Psoas muscle (tissue), 8 donors: ENCODE results near the gene ARHGAP15. TPM values are rescaled to one million over a fixed set of nuclear protein-coding genes. Genes with fewer than 3 reads are reported as not detected.

Experiments
- ATAC-seq, 4 donors: fragments of 200-7000 bp; cut with Tn5 transposase; one replicate each; pipeline ENCODE4 v1.9.1; 2020; ENCODE audit warnings: moderate library complexity in 3 of 4, mild to moderate bottlenecking in 2 of 4
- DNase-seq, 2 donors: peaks; one replicate each; pipeline ENCODE4 v3.0.0-alpha.2; 2020
- H3K27ac ChIP-seq: fragments of 200-600 bp; one replicate; pipeline ENCODE4 v1.8.0; 2022
- H3K27me3 ChIP-seq, 3 donors: fragments of 200-600 bp in 1 of 3; one replicate each; pipeline versions ENCODE4 v1.6.1 to v1.8.0; 2013 to 2022; ENCODE audit warnings: low read length in 2 of 3, mild to moderate bottlenecking in 2 of 3, moderate library complexity in 1 of 3; ENCODE audit not compliant: insufficient read depth in 3 of 3
- H3K36me3 ChIP-seq, 2 donors: fragments of 200-600 bp in 1 of 2; one replicate each; pipeline versions ENCODE4 v1.6.1 to v1.8.0; 2013 to 2022; ENCODE audit warnings: low read depth in 1 of 2, mild to moderate bottlenecking in 1 of 2, moderate library complexity in 1 of 2; ENCODE audit not compliant: insufficient read depth in 1 of 2
- H3K4me1 ChIP-seq: fragments of 200-600 bp; one replicate; pipeline ENCODE4 v1.8.0; 2022
- H3K4me3 ChIP-seq: fragments of 200-600 bp; one replicate; pipeline ENCODE4 v1.8.0; 2022; ENCODE audit warnings: mild to moderate bottlenecking
- H3K9me3 ChIP-seq: fragments of 200-600 bp; one replicate; pipeline ENCODE4 v1.8.0; 2022
- WGBS, 3 donors: extraction: QIAGEN DNeasy Blood & Tissue Kit; methylation state at CpG; one replicate each; pipeline versions ENCODE4 v1.1.6 to v1.1.7; 2013; 5-methylcytosine and 5-hydroxymethylcytosine counted together
- intact Hi-C, 2 donors: fragments of 100-400 bp; cut with DNase I; formaldehyde crosslinking; loops; one replicate each; pipeline versions ENCODE4 v1.11.0 to v1.14.2; 2022
- polyA plus RNA-seq, 3 donors: library from polyadenylated mRNA; stranded (reverse); fragments of 200-250 nt; gene quantifications; one replicate each; pipeline ENCODE4 v1.2.3, GENCODE V29; 2013
- total RNA-seq, 4 donors: library from RNA; stranded (reverse); fragmentation: NEBNext Ultra II Directional in 2 of 4; extraction: Animal tissue kit (Norgen Biotek cat#: 25700) in 2 of 4; gene quantifications; one replicate each; pipeline versions ENCODE4 v1.2.1 to v1.2.4, GENCODE V29; 2021 to 2023
- TF ChIP-seq, protein P1 (sequence below): fragments of 200-600 bp; IDR thresholded peaks from one replicate; pipeline ENCODE4 v1.8.0; 2022; ENCODE audit warnings: antibody characterized with exemption
- donor health status: healthy with polysubstance abuse.
- donor health status: DM: no; HTN: no; CAD: no; lungs with moderate emphysema.
- donor health status: Bipolar disorder and iron deficiency.
- donor health status: healthy.
- donor health status: DM: yes; HTN: yes; CAD: no.
- donor health status: DM: no; HTN: no; CAD: no.
- donor health status: DM: no; HTN: no; CAD: no.
- donor health status: DM: yes; HTN: yes; CAD: no.

The ARHGAP15 gene
- total and polyA plus RNA-seq, 7 donors, result 0.49 to 3.1 (median 0.95) TPM

- Histone ChIP-seq H3K9me3 (no peaks in the 10 kb centered on the region), H3K4me3 (no peak overlapping the region), H3K27ac (no peak overlapping the region), H3K27me3 (no peaks in the 10 kb centered on the region), H3K36me3 (no peaks in the 10 kb centered on the region), H3K4me1 (no peaks in the 10 kb centered on the region)
- intact Hi-C loops, result no loop called here
- TF ChIP-seq, protein P1, sequence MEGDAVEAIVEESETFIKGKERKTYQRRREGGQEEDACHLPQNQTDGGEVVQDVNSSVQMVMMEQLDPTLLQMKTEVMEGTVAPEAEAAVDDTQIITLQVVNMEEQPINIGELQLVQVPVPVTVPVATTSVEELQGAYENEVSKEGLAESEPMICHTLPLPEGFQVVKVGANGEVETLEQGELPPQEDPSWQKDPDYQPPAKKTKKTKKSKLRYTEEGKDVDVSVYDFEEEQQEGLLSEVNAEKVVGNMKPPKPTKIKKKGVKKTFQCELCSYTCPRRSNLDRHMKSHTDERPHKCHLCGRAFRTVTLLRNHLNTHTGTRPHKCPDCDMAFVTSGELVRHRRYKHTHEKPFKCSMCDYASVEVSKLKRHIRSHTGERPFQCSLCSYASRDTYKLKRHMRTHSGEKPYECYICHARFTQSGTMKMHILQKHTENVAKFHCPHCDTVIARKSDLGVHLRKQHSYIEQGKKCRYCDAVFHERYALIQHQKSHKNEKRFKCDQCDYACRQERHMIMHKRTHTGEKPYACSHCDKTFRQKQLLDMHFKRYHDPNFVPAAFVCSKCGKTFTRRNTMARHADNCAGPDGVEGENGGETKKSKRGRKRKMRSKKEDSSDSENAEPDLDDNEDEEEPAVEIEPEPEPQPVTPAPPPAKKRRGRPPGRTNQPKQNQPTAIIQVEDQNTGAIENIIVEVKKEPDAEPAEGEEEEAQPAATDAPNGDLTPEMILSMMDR, result no peak
- WGBS, 3 donors, result 65 to 82% (median 81%) methylated on average over 1 of the region's 1 CpG
- DNase-seq (no peak), ATAC-seq (no peak)
Measured at GRCh38 chr2:143425896-143426295, 296.7 kb downstream of the ARHGAP15 start.

GRCh38 chr2:143426296-143426695 is 297.1 kb downstream of the ARHGAP15 start:
- no peaks in the 10 kb centered on the region for H3K27me3 ChIP-seq

GRCh38 chr2:143428700-143429099 is 299.5 kb downstream of the ARHGAP15 start:
- ATAC-seq (no peak), DNase-seq (no peak)
- Histone ChIP-seq H3K27me3 (no peaks in the 10 kb centered on the region), H3K4me3 (no peak overlapping the region), H3K36me3 (no peaks in the 10 kb centered on the region), H3K27ac (no peak overlapping the region), H3K9me3 (no peaks in the 10 kb centered on the region), H3K4me1 (no peaks in the 10 kb centered on the region)
- whole genome bisulfite sequencing, 3 donors, result 23 to 41% (median 37%) methylated on average over 1 of the region's 1 CpG
- TF ChIP-seq, protein P1, result no peak
- intact Hi-C loops, result no loop called here

More at GRCh38 chr2:143426296-143426695, 297.1 kb downstream of the ARHGAP15 start:
- H3K36me3 ChIP-seq, result no peaks in the 10 kb centered on the region
- WGBS, 3 donors, result 57 to 84% (median 60%) methylated on average over 4 of the region's 4 CpGs
- intact Hi-C loops, result no loop called here
- TF ChIP-seq, protein P1, result no peak
- H3K4me3 ChIP-seq, result no peak overlapping the region
- DNase-seq (no peak), ATAC-seq (no peak)
- H3K9me3 ChIP-seq, result no peaks in the 10 kb centered on the region
- H3K4me1 ChIP-seq, result no peaks in the 10 kb centered on the region
- H3K27ac ChIP-seq, result no peak overlapping the region

DNA sequence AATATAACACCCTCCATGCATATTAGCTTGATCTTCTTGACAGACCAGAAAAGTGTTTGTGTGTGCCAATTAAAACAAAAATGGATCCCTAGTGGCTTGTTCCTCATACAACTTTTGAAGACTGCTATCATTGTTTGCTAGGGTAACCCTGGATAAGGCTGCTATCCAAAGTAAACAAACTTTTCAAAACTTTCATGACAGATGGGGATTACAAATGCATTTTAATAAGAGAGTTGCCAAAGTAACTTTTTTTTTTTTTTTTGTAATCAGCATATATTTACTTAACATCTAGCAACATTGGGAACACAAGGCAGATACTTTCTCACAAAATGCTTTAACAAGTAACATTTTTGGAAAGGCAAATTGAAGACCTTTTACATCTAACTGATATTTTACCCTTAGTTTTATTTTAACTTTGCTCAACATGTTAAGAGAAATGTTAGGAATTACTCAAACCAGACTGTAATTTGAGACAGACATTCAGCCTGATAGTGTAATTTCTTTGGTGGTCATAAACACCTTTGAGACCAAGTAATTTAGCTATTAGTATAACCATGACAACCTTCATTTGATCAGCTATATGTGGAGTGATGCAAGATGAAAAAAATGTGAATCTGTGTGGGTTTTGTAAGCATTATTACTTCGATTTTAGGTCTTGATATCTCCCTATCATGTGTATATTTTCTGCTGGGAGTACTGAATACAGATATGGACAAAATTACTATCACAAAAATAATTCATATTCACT is 300.9 kb downstream of the ARHGAP15 start:
- intact Hi-C loops, result no loop called here
- H3K9me3 ChIP-seq, result no peaks in the 10 kb centered on the region
- H3K27me3 ChIP-seq, result no peaks in the 10 kb centered on the region
- DNase-seq (no peak), ATAC-seq (no peak)
- H3K4me1 ChIP-seq, result no peaks in the 10 kb centered on the region
- WGBS, 3 donors, result 70 to 79% (median 76%) methylated on average over 1 of the region's 1 CpG
- TF ChIP-seq, protein P1, result no peak
- H3K36me3 ChIP-seq, result no peaks in the 10 kb centered on the region
- no peak overlapping the region for H3K27ac ChIP-seq
- H3K4me3 ChIP-seq, result no peak overlapping the region

GRCh38 chr2:143431316-143431715 is 302.1 kb downstream of the ARHGAP15 start:
- ATAC-seq (no peak), DNase-seq (no peak)
- Histone ChIP-seq H3K27me3 (no peaks in the 10 kb centered on the region), H3K4me1 (no peaks in the 10 kb centered on the region), H3K36me3 (no peaks in the 10 kb centered on the region), H3K4me3 (no peak overlapping the region), H3K27ac (no peak overlapping the region), H3K9me3 (no peaks in the 10 kb centered on the region)
- WGBS, 3 donors, result 47 to 56% (median 49%) methylated on average over 2 of the region's 2 CpGs
- TF ChIP-seq, protein P1, result no peak
- intact Hi-C loops, result no loop called here
